CD4-positive, alpha-beta T cell treated with Interferon gamma for 1 hour (primary cell): ENCODE data around the gene EDN2.

Experiments
- DNase-seq: peaks from one replicate; pipeline ENCODE4 v3.0.0-alpha.2; 2020

Gene EDN2

DNA sequence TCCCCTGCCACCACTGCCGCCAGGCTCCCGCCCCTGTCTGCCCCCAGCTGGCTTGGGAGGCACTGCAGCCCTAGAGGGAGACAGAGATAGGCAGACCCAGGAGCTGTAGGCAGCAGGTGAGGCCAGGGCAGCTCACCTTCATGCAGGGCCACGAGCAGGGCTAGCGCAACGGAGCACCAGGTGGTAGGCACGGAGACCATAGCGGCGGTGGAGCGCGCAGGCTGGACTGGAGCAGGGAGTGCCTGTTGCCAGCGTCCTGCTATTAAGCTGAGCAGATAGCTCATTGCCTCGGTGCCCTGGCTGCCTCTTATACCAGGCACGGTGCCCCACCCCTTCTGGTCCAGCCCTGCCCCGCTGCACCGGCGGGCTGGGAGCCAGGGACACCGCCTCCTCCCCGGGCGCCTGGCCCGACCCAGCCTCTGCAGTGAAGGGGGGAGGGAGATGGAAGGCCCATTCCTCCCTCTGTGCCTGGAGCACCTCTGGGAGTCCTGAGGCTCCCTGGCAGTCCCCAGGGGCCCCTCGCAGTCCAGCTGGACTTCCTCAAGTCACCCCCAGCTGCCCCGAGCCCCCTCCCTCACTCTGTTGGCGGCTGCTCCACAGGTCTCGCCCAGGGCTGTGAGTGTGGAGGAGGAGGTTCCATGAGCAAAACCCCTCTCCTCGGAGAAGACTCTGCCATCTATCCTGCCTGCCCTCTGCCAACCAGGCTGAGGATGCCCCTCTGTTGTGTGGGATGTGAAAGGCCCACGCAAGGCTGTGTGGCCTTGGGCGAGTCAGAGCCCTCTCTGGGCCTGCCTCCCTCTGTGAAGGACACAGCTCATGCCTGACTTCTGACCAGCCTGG lies at the start of gene EDN2:
Gene EDN2, minus strand, starts transcription at position 282 of the 840 bp plus-strand sequence. Its CDS starts 82 bp downstream, at position 200.
- DNase-seq: no peak

DNA sequence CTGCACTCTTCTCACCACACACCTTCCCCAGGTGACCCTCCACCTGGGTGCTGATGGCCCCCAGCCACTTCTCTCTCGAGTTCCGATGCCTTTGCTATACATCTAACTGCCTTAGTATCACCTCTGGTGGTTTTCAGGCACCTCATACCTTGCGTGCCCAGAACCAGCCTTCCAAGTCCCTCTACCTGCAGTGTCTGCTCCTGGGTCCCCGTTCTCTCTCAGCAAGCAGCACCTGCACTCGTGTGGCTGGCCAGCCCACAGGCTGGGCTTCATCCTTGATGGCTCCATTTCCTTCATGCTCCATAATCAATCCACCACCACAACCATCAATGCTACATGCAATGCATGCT lies 49.2 kb upstream of the EDN2 start:
- no peak for DNase-seq

DNA sequence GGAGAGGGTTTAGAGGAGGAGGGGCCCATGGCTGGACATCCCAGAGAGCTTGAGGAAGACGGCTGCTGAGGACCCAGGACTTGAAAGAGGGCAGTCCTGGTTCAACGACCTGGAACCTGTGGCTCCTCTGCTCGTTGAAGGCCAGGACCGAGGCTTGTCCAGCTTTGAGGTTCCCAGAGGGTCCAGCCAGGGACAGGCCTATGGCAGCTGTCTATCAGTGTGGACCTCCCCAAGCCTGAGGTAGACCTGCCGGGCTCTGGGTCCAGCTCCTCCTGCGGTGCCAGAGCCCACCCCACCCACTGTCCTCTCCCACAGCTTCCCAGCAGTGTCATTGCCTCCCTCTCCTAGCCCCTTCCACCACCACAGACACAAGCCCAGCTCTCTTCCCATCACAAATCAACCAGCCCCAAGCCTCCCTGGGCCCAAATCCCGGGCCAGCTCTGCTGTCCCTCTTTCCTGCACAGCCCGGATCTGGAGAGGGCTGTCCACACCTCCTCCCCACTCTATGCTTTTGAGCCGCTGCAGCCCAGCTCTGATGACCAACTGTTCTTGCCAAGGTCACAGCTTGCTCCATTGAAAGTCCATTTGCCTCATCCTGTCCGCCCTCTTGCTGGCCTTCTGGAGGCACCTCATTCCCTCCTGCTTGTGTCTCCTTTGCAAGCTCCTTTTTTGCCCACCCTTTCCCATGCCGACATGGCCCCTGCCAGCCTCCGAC lies 48.7 kb upstream of the EDN2 start:
- no peak for DNase-seq

DNA sequence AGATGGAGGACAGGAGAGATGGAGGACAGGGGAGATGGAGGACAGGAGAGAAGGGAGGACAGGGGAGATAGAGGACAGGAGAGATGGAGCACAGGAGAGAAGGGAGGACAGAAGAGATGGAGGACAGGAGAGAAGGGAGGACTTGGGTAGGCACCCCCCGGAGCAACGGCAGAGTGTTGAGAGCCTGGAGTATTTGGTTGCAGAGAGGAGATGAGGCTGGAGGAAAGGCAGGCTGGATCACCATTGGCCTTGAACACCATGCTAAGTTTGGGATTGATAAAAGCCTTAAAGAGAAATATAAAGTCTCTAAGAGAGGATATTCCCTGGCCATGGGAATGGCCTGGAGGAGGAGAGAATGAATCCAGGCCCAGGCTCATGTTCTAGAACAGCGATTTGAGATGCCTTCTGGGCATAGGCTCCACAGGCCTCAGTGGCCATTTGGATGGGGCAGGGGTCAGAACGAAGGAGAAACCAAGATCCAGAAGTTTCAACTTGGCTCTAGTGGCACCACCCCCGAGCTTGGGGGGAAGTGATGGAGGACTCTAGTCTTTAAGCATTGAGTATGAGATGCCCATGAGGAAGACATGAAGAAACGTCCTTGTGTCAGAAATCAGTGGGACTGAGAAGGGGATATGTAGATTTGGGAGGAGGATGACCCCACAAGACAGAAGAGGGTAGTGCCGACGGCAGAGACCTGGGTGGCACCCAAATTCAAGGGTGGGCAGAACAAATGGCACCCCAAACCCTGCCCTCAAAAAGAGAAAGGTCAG lies 47.9 kb upstream of the EDN2 start:
- DNase-seq: no peak

DNA sequence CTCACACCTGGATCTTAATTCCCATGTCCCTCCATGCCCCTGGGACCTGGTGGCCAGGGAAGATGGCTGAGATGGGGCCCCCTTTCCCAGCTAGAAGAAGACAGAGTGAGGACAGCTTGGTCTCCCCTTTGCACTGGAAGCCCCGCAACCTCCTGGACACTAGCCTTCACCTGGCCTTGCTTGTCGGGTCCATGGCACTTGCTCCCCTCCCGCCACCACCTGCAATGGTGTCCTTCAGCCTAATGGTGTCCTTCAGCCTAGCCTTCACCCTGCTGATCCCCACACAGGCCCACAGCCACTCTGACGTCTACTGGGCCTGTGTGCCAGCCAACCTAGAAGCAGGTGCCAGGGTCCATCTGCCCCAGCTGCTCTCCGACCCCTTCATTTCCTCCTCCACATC lies 45.9 kb upstream of the EDN2 start:
- DNase-seq: no peak

DNA sequence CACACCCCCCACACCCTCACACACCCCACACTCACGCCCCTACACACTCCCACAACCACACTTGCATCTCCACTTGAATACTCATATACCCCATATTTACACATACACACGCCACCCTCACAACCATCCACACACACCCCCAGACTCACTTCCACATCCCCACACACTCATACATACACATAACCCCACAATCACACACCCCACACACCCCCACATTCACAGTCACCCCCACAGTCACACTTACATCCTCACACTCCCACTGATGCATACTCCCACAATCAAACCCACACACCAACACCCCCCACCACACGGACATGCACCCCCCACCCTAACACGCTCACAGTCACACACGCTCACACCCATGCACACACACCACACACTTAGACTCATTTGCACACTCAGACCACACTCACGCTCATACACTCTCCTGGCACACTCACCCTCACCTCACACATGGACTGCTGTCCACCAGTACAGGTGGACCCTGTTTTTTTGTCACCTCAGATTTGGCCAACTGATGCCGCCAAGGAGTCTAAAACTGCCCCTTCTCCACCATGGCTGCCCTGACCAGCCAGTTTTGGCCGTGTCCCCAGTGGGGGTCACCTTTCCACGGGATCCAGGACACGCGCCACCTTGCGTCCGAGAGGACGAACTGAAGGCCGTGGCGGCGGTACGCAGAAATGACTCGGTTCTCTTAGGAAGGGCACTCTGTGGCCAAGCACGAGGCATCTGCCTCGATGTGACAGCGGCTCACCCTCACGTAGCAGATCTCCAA lies 45.3 kb upstream of the EDN2 start:
- no peak for DNase-seq

DNA sequence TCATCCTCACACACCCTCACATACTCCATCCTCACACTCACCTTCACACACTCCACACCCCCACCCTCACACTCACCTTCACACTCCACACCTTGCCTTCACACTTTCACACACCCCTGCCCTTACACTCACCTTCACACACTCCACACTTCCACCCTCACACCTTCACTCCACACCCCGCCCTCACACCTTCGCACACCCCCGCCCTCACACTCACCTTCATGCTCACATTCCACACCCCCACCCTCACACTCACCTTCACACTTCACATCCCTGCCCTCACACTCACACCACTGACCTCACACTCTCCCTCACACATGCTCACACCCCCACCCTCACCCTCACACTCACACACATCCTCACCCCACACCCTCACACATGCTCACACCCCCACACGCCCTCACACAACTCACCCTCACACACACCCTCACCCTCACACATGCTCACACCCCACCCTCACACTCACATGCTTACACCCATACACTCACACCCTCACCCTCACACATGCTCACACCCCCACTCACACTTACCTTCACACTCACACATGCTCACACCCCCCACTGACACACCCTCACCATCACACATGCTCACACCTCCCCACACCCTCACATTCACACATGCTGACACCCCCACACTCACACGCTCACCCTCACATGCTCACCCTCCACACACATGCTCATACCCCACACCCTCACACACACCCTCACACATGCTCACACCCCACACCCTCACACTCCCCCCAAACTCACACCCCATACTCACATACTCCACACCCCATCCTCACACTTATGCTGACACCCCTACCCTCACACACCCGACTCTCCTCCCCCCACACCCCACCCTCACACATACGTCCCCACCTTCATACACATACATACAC lies 44.5 kb upstream of the EDN2 start:
- no peak for DNase-seq

DNA sequence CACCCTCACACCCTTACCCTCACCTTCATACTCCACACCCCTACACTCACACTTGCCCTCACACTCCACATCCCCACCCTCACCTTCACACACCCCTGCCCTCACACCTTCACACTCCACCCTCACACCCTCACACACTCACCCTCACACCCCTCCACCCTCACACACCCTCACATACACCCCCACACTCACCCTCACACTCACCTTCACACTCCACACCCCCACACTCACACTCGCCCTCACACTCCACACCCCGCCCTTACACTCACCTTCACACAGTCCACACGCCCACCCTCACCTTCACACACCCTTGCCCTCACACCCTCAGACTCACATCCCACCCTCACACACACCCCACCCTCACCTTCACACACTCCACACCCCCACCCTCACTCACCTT lies 43.6 kb upstream of the EDN2 start:
- no peak for DNase-seq

DNA sequence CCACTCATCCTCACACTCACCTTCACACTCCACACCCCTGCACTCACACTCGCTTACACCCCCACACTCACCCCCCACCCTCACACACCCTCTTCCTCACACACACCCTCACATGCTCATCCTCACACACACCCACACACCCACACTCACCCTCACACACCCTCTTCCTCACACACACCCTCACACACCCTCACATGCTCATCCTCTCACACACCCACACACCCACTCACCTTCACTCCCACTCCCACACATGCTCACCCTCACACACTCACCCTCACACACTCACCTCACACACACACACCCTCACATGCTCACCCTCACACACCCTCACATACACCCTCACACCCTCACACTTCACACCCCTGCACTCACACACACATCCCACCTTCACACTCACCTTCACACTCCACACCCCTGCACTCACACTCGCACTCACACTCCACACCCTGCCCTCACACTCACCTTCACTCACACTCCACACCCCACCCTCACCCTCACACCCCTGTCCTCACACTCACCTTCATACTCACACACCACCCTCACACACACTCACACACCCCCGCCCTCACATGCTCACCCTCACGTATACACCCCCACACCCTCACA lies 42.6 kb upstream of the EDN2 start:
- DNase-seq: no peak

DNA sequence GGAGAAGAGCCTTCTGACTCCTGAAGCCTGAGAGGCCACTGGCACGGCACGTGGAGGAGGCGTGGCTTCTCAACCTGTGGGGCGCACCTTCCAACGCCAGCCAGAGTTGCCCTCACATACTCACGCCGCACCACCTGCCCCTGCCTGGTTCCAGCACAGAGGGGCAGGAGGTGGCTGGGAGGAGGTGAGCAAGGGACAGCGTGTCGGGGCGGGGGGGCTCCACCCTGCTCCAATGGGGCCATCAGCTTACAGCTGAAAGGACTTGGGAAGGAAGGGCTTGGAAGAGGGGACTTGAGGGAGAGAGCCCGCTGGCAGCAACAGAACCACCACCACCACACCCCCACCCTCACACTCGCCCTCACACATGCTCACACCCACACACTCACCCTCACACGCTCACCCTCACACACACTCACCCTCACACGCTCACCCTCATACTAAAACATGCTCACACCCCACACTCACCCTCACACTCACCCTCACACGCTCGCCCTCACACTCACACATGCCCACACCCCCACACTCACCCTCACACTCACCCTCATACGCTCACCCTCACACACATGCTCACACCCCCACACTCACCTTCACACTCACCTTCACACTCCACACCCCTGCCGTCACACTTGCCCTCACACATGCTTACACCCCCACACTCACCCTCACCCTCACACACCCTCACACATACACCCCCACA lies 41.6 kb upstream of the EDN2 start:
- no peak for DNase-seq

DNA sequence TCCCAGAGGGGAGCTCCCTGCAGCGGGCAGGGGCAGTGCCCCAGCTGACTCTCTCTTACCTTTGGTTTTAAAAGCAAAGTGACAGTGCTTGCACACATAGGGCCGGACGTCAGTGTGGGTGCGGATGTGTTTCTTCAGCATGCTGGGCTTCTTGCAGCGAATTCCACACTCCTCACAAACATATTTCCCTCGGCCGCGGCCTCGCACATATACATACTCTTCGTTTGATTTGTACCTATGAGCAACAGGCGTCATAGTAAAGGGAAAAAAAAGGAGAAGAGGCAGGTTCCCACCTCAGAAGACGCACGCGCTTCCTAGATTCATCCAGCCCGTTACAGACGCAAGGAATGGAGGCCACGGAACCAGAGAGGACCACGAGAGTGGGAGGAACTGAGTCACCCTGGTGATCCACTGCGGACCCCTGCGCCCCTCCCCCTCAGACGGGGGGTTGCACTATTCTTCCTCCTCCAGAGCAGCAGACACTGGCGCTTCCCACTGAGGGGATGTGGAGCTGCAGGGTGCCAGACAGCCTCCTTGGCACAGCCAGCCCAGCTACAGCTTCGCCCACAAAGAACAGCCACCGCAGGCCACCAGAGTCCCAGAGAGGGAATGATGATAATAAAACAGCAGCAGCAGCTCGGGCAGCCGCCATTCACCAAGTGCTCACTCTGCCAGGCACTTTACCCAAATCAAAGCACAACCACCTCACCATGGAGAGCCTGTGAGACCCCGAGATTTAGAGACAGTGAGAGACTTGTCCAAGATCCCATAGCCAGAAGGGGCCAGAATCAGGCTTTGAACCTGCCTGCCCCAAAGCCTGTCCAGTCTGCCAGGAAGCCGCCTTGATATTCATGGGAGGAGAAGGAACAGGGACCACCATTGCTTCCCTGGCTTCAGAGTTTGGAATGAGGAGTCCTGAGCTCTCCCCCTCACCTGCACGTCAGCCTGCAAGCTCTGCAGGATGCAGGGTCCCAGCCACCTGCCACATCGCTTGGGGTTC lies 40.5 kb upstream of the EDN2 start:
- no peak for DNase-seq

DNA sequence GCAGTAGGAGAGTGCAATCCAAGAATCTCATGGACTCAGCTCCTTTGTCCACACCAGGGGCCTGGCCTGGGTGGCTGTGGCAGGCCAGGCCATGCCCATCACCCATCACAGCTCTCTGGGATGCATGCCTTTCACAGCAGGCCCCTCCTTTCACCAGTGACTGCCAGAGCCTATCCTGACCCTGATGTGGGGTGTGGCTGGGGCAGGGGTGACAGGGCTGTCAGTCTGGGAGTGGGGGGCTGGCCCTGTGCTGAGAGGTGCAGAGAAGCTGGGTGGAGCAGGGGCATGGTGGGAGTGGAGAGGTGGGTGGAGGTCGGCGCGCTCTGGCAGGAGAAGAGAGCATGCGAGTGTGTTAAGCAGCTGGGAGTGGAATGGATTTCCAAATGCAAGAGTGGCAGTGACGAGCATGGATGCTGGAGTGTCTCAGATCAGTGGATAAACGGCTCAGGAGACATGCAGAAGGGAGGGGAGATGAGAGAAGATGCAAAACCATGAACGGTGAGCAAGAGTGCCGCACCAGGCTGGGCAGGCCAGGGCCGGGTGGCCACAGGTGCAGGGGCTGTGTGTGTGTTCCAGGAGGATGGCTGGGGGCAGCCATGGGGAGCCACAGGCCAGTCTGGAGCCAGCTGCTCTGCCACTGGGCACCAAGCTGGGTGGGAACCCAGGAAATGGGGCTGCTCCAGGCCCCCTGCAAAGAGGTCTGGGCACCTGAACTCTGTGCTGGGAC lies 39.6 kb upstream of the EDN2 start:
- DNase-seq: no peak

DNA sequence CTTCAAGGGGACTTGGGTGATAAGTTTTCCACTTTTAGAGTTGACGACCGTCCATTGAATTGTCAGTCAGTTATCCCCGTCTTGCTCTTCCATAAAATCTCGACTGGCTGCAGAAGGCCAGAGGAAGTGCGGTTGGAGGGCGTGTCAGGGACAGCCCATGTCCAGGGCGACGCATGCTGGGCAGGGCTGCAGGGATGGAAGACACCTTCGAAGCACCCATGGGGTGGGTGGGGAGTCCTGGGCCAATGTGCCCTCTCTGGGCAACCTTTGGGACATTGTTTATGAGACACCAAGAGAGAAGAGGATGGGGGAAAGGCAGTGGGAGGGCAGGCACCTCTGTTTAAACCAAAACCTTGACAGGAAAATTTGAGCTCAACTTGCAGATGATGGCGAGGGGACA lies 38.6 kb upstream of the EDN2 start:
- DNase-seq: no peak

DNA sequence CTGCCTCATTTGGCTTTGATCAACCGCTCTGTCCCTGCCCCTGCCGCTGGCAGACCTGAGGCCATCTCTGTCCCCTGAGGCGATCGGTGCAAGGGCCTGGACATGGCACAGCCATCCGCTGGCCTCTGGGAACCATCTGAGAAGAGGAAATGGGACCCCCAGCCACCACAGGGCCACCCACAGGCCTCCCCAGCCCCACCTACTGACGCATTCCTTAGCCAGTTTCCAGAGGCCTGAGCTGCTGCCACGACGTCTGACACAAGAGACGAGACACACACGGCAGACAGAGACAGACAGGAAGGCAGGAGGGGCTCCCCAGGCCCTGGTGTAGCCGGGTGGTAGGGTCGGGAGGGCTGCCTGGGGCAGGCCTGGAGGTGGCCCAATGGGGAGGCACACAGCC lies 37.3 kb upstream of the EDN2 start:
- no peak for DNase-seq

DNA sequence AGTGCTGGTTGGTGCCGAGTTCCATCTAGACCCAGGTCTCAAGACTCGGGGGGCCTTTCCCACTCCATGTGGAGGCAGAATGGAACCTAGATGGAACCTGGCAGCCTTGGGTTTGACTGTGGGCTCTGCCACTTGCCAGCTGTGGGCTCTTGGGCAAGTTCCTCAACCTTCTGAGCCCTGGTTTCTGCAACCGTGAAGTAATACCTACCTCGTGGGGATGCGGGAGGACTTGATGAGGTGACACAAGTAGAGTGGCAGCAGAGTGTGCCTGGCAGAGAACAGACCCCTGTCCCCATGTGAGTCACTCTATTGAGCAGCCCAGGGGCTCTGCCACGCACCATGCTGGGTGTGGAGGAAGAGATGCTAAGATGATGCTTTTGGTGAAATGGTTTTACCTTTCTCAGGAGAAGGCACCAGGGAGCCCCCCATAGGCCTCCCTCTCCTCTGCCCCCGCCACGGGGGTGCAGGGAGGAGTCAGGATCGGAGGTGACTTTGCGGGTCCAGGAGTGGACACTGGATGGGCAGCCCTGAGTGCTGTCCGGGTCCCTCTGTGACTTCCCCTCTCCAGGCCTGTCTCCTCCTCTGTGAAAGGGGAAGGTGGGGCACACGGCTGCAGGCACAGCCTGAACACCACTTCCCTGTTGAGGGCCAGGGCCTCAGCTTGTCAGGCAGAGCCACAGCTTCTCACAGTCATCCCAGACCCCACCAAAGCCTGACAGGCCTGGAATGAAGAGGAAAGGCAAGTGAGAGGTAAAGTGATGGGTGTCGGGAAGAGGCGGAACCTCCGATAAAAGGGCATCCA lies 36.7 kb upstream of the EDN2 start:
- no peak for DNase-seq

DNA sequence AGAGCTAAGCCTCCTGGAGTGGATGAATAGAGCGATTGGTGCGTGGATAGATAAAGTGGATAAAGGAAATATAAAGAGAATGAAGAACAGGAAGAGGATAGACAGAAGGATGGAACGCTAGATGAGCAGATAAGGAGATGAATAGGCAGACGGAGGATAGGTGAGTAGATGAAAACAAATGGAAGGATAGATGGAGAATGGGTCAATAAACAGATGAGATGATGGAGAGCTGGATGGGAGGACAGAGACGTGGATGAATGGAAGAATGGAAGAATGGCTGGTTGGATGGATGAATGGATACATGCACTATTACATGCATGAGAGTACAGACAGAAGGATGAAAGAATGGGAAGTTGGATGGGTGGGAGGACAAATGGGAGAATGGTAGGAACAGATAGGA lies 35.2 kb upstream of the EDN2 start:
- DNase-seq: no peak

DNA sequence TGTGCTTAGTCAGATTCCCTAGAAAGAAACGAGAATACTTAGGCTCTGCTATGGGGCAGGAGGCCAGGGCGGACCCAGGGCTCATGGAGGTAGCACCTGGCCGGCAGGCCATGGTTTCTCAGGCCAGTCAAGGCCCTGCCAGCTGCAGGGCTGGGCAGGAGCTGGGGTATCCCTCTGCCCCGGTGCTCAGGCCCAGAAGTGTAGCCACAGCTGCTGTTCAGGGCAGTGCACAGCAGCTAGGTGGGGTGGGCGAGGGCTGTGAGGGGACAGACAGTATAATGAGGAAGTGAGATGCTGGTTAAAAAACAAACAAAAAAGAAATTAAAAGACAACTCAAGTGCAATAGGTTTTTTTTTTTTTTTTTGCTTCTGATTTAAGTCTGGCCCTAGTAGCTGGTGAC lies 34.0 kb upstream of the EDN2 start:
- DNase-seq: no peak

DNA sequence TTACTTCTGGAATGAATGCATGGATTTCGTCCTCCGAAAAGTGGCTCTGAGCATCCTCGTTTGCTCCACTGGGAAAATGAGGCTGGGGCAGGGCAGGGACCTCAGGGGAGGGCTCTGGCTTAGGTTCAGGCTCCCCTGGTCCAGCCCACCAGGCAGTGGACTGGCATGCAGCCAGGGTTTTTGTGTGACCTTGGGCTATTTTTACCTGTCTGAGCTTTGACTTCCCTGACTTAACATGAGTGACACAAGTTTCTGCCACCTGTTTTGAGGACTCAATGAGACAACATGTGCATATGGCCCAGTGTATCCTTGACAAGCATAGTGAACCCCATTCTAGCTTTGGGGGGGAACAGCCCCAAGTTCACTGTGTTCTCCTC lies 32.6 kb upstream of the EDN2 start:
- DNase-seq: no peak
